GM12878 (cell line): Measurements from ENCODE around the gene GUCA2A.

Source experiments
- CTCF ChIP-seq, 3 experiments: IDR thresholded peaks in 2 of 3; conservative IDR thresholded peaks in 1 of 3; 2 replicates each; pipeline ENCODE4 v1.5.1; 2011; ENCODE audit warnings: low read depth in 3 of 3, low read length in 3 of 3, mild to moderate bottlenecking in 3 of 3, control low read depth in 2 of 3, moderate library complexity in 2 of 3, inconsistent platforms in 1 of 3, mixed read lengths in 1 of 3; ENCODE audit not compliant: control insufficient read depth in 2 of 3, insufficient read depth in 1 of 3; ENCODE audit errors: extremely low read depth in 1 of 3
- EZH2 ChIP-seq: IDR thresholded peaks from 2 replicates; pipeline ENCODE4 v1.6.1; 2012; ENCODE audit warnings: low read depth, mild to moderate bottlenecking, control low read depth, inconsistent platforms, low read length, borderline replicate concordance; ENCODE audit not compliant: control insufficient read depth
- MXI1 ChIP-seq: fragments of 150-350 bp; IDR thresholded peaks from 2 replicates; pipeline ENCODE4 v1.6.1; 2011; ENCODE audit warnings: low read depth, mild to moderate bottlenecking, inconsistent platforms, low read length, improper control_type of control experiment
- MYC ChIP-seq: IDR thresholded peaks from 2 replicates; pipeline ENCODE4 v1.6.1; 2011; ENCODE audit warnings: mild to moderate bottlenecking, low read length, moderate library complexity, inconsistent platforms; ENCODE audit not compliant: insufficient read depth, insufficient replicate concordance, insufficient read length, severe bottlenecking
- NRF1 ChIP-seq: conservative IDR thresholded peaks from 2 replicates; pipeline ENCODE4 v1.6.1; 2011; ENCODE audit warnings: mild to moderate bottlenecking, low read depth, low read length, improper control_type of control experiment
- POLR2A ChIP-seq: IDR thresholded peaks from 2 replicates; pipeline ENCODE4 v1.6.1; 2011; ENCODE audit warnings: low read depth, mild to moderate bottlenecking, low read length
- RAD51 ChIP-seq: fragments of 450-650 bp; IDR thresholded peaks from 2 replicates; pipeline ENCODE4 v1.6.1; 2016; ENCODE audit warnings: moderate library complexity, mild to moderate bottlenecking, inconsistent platforms
- REST ChIP-seq: IDR thresholded peaks from 2 replicates; pipeline ENCODE4 v1.6.1; 2012; ENCODE audit warnings: mild to moderate bottlenecking, low read depth, low read length
- RFX5 ChIP-seq: IDR thresholded peaks from 2 replicates; pipeline ENCODE4 v1.6.1; 2011; ENCODE audit warnings: low read depth, low read length, improper control_type of control experiment
- SIN3A ChIP-seq: IDR thresholded peaks from 2 replicates; pipeline ENCODE4 v1.6.1; 2012; ENCODE audit warnings: low read depth, low read length, improper control_type of control experiment
- TCF7 ChIP-seq: IDR thresholded peaks from 2 replicates; pipeline ENCODE4 v1.6.1; 2014; ENCODE audit warnings: antibody characterized with exemption, borderline replicate concordance
- USF2 ChIP-seq: IDR thresholded peaks from 2 replicates; pipeline ENCODE4 v1.6.1; 2011; ENCODE audit warnings: low read depth, low read length, improper control_type of control experiment, borderline replicate concordance
- ZNF274 ChIP-seq: IDR thresholded peaks from one replicate; pipeline ENCODE4 v1.8.0; 2011; ENCODE audit not compliant: insufficient read length, insufficient read depth

- TF ChIP-seq ZNF274 (no peak), CTCF (IDR thresholded peaks at IDR 0.05 in 2 of 3, conservative IDR thresholded peaks at IDR 0.05 in 1 of 3; ENCODE audit: control insufficient read depth in 2 of 3, extremely low read depth in 1 of 3, insufficient read depth in 1 of 3, low read depth in 3 of 3, low read length in 3 of 3) (no peak), MXI1 (no peak), MYC (no peak), RAD51 (no peak), TCF7 (no peak), SIN3A (no peak), USF2 (no peak), EZH2 (no peak), RFX5 (no peak), REST (no peak), POLR2A (no peak), NRF1 (no peak)
These were observed 28.1 kb downstream of the GUCA2A start for GRCh38 chr1:42136466-42136865.
